ENCODE results near the gene SLC15A3.

GRCh38 chr11:60978546-60979380, 26.8 kb upstream of the SLC15A3 start:
- TF ChIP-seq CTCF (IDR thresholded peaks at IDR 0.05) (no peak), POLR2A (IDR thresholded peaks at IDR 0.05) (no peak)
